ENCODE results near the gene FAM222A. TPM values are rescaled to one million over a fixed set of nuclear protein-coding genes. Genes with fewer than 3 reads are reported as not detected.

Gene FAM222A
- total RNA-seq, 1 experiment from 2014 or later = 12.8 TPM

DNA sequence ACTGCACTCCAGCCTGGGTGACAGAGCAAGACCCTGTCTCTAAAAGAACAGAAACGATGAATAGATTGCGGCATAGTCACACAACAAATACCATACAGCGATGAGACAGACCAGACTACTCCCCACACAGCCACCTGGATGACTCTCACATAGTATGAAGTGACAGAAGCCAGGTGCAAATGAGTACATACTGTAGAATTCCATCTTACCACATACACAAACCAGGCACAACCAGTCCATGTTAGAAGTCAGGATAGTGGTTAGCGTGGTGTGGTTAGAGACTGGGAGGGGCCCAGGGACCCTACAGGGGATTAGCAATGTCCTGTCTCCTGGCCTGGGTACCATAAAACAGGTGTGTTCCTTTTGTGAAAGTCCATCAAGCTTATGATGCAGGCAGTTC, 53.8 kb downstream of the FAM222A start:
- H3K36me3 ChIP-seq (ENCODE audit: control insufficient read depth, insufficient read depth, low read length) = no peaks in the 10 kb centered on the region
- H3K27me3 ChIP-seq (ENCODE audit: control insufficient read depth, insufficient read depth, low read length) = no peaks in the 10 kb centered on the region
- no TSS peak for BruUV-seq (replicated peaks)
- ChIA-PET POLR2A (no interaction called here), CTCF (no interaction called here)
- no peak overlapping the region for H3K27ac ChIP-seq (ENCODE audit: low read length)
- TF ChIP-seq TCF7L2 (IDR thresholded peaks at IDR 0.05; ENCODE audit: low read depth, low read length) (no peak), SIN3A (IDR thresholded peaks at IDR 0.05; ENCODE audit: borderline replicate concordance, insufficient read depth, low read depth, low read length) (no peak), POLR2AphosphoS5 (IDR thresholded peaks at IDR 0.05; ENCODE audit: low read depth, low read length) (no peak), CTCF (IDR thresholded peaks at IDR 0.05) (no peak), REST (IDR thresholded peaks at IDR 0.05; ENCODE audit: insufficient read depth in 1 of 2, low read depth in 2 of 2, low read length in 1 of 2) (no peak)
- intact Hi-C loops (cut with micrococcal nuclease; ENCODE audit: unreplicated experiment) (no loop called here), in situ Hi-C loops (cut with HindIII; ENCODE audit: low pct_unique_long_range_greater_than_20kb, low sequenced_read_pairs) (no loop called here)
- no peak for DNase-seq (ENCODE audit: low read depth, low spot score)
- H3K4me3 ChIP-seq (ENCODE audit: low read depth in 2 of 2, low read length in 2 of 2) = no peak overlapping the region
- ATAC-seq = no peak
- H3K9me3 ChIP-seq (ENCODE audit: control insufficient read depth, insufficient read depth, low read depth, low read length) = no peaks in the 10 kb centered on the region
- H3K4me1 ChIP-seq (ENCODE audit: control insufficient read depth, insufficient read depth, low read length) = no peaks in the 10 kb centered on the region

DNA sequence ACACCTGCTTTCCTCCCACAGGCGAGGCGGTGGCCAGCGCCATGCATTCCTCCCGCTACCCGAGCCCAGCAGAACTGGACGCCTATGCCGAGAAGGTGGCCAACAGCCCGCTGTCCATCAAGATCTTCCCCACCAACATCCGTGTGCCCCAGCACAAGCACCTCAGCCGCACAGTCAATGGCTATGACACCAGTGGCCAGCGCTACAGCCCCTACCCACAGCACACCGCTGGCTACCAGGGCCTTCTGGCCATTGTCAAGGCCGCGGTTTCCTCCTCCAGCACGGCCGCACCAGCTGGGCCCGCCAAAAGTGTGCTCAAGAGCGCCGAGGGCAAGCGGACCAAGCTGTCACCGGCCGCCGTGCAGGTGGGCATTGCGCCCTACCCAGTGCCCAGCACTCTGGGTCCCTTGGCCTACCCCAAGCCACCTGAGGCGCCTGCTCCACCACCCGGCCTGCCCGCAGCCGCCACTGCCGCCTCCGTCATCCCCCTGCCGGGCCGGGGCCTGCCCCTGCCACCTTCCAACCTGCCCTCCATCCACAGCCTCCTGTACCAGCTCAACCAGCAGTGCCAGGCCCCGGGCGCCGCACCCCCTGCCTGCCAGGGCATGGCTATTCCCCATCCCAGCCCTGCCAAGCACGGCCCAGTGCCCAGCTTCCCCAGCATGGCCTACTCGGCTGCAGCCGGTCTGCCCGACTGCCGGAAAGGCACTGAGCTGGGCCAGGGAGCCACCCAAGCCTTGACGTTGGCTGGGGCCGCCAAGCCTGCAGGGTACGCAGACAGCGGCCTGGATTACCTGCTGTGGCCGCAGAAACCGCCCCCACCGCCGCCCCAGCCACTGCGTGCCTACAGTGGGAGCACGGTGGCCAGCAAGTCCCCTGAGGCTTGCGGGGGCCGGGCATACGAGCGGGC, 54.6 kb downstream of the FAM222A start:
- Histone ChIP-seq H3K36me3 (ENCODE audit: control insufficient read depth, insufficient read depth, low read length) (no peaks in the 10 kb centered on the region), H3K4me3 (ENCODE audit: low read depth in 2 of 2, low read length in 2 of 2) (no peak overlapping the region), H3K27me3 (ENCODE audit: control insufficient read depth, insufficient read depth, low read length) (no peaks in the 10 kb centered on the region), H3K27ac (ENCODE audit: low read length) (no peak overlapping the region), H3K9me3 (ENCODE audit: control insufficient read depth, insufficient read depth, low read depth, low read length) (no peaks in the 10 kb centered on the region), H3K4me1 (ENCODE audit: control insufficient read depth, insufficient read depth, low read length) (peaks cover 4% of the 10 kb centered on the region)
- in situ Hi-C loops (cut with HindIII; ENCODE audit: low pct_unique_long_range_greater_than_20kb, low sequenced_read_pairs) (no loop called here), intact Hi-C loops (cut with micrococcal nuclease; ENCODE audit: unreplicated experiment) (no loop called here)
- ChIA-PET POLR2A (no interaction called here), CTCF (no interaction called here)
- TF ChIP-seq REST (IDR thresholded peaks at IDR 0.05; ENCODE audit: insufficient read depth in 1 of 2, low read depth in 2 of 2, low read length in 1 of 2) = no peak
- no peak for TF ChIP-seq CTCF (IDR thresholded peaks at IDR 0.05)
- TF ChIP-seq TCF7L2 (IDR thresholded peaks at IDR 0.05; ENCODE audit: low read depth, low read length) = no peak
- no peak for TF ChIP-seq POLR2AphosphoS5 (IDR thresholded peaks at IDR 0.05; ENCODE audit: low read depth, low read length)
- TF ChIP-seq SIN3A (IDR thresholded peaks at IDR 0.05; ENCODE audit: borderline replicate concordance, insufficient read depth, low read depth, low read length) = no peak
- DNase-seq (ENCODE audit: low read depth, low spot score) (no peak), ATAC-seq (no peak)
- BruUV-seq (replicated peaks) = no TSS peak
